RPMI8226 (cell line): ENCODE measurements around the gene MSI2.
A peak's percentile ranks its signal among the peaks of the same experiment; 100 is the strongest.

Experiments
- DNase-seq: peaks from one replicate; pipeline ENCODE4 v3.0.0-alpha.2; 2015

MSI2 gene

GRCh38 chr17:57420734-57421717, 164.7 kb downstream of the MSI2 start:
- DNase-seq = no peak

- DNase-seq = no peak
Measured at GRCh38 chr17:57422574-57423164, 166.3 kb downstream of the MSI2 start.

GRCh38 chr17:57423541-57423940, 167.2 kb downstream of the MSI2 start:
- no peak for DNase-seq

GRCh38 chr17:57424273-57424672, 167.9 kb downstream of the MSI2 start:
- DNase-seq = no peak

- no peak for DNase-seq
Measured at GRCh38 chr17:57424777-57425188, 168.5 kb downstream of the MSI2 start.

- DNase-seq = no peak
Measured at GRCh38 chr17:57425431-57425830, 169.1 kb downstream of the MSI2 start.

GRCh38 chr17:57425903-57426880, 169.9 kb downstream of the MSI2 start:
- DNase-seq = no peak

GRCh38 chr17:57429966-57430365, 173.6 kb downstream of the MSI2 start:
- DNase-seq = no peak

- no peak for DNase-seq
Measured at GRCh38 chr17:57431415-57431814, 175.1 kb downstream of the MSI2 start.

GRCh38 chr17:57432507-57433277, 176.4 kb downstream of the MSI2 start:
- DNase-seq = no peak

GRCh38 chr17:57433452-57433851, 177.1 kb downstream of the MSI2 start:
- DNase-seq = no peak

GRCh38 chr17:57434361-57434760, 178.0 kb downstream of the MSI2 start:
- no peak for DNase-seq

GRCh38 chr17:57436565-57436964, 180.2 kb downstream of the MSI2 start:
- no peak for DNase-seq

GRCh38 chr17:57438066-57438731, 181.9 kb downstream of the MSI2 start:
- DNase-seq = no peak

GRCh38 chr17:57439651-57440050, 183.3 kb downstream of the MSI2 start:
- no peak for DNase-seq

GRCh38 chr17:57440522-57441269, 184.4 kb downstream of the MSI2 start:
- peak; percentile 64 for DNase-seq

- no peak for DNase-seq
Measured at GRCh38 chr17:57441270-57441600, 184.9 kb downstream of the MSI2 start.

GRCh38 chr17:57442401-57442823, 186.1 kb downstream of the MSI2 start:
- DNase-seq = no peak

GRCh38 chr17:57442914-57443571, 186.7 kb downstream of the MSI2 start:
- no peak for DNase-seq

- DNase-seq = no peak
Measured at GRCh38 chr17:57443781-57444180, 187.5 kb downstream of the MSI2 start.
